ENCODE results near the gene NR2C2. TPM values are rescaled to one million over a fixed set of nuclear protein-coding genes. Genes with fewer than 3 reads are reported as not detected.

The NR2C2 gene
- total RNA-seq, 4 donors from 2014 or later, result 36.4 to 43.9 (median 40.8) TPM

GRCh38 chr3:14969671-14970070, 22.3 kb downstream of the NR2C2 start:
- DNase-seq (ENCODE audit: extremely low spot score), result no peak
- Histone ChIP-seq H3K36me3 (peaks cover 0 to 33% (median 19%) of the 10 kb centered on the region in 4 donors), H3K4me1 (peaks cover 0 to 6% (median 3%) of the 10 kb centered on the region in 4 donors), H3K4me3 (no peak overlapping the region), H3K27me3 (no peaks in the 10 kb centered on the region), H3K9me3 (peaks cover 0 to 4% (median 0%) of the 10 kb centered on the region in 4 donors), H3K27ac (replicated peaks in 1 of 4) (no peak overlapping the region)
- no peak for TF ChIP-seq POLR2A (IDR thresholded peaks at IDR 0.05; ENCODE audit: low read depth)
- no peak for TF ChIP-seq POLR2AphosphoS5 (IDR thresholded peaks at IDR 0.05)
- TF ChIP-seq CTCF (IDR thresholded peaks at IDR 0.05), result no peak
- no peak for TF ChIP-seq EP300 (IDR thresholded peaks at IDR 0.05)
- 76% methylated on average over 1 of the region's 1 CpG for WGBS
- intact Hi-C loops (cut with DNase I), result no loop called here

- no peak for DNase-seq (ENCODE audit: extremely low spot score)
- Histone ChIP-seq H3K27ac (replicated peaks in 1 of 4) (no peak overlapping the region), H3K4me1 (peaks cover 0 to 10% (median 4%) of the 10 kb centered on the region in 4 donors), H3K4me3 (no peak overlapping the region), H3K9me3 (no peaks in the 10 kb centered on the region), H3K27me3 (no peaks in the 10 kb centered on the region), H3K36me3 (peaks cover 0 to 22% (median 16%) of the 10 kb centered on the region in 4 donors)
- WGBS, result 62% methylated on average over 1 of the region's 1 CpG
- no peak for TF ChIP-seq EP300 (IDR thresholded peaks at IDR 0.05)
- TF ChIP-seq CTCF (IDR thresholded peaks at IDR 0.05), result no peak
- no peak for TF ChIP-seq POLR2A (IDR thresholded peaks at IDR 0.05; ENCODE audit: low read depth)
- no peak for TF ChIP-seq POLR2AphosphoS5 (IDR thresholded peaks at IDR 0.05)
- intact Hi-C loops (cut with DNase I), result no loop called here
Measured at GRCh38 chr3:14976317-14976716, 28.9 kb downstream of the NR2C2 start.

GRCh38 chr3:14980689-14981088, 33.3 kb downstream of the NR2C2 start:
- Histone ChIP-seq H3K27ac (replicated peaks in 1 of 4) (no peak overlapping the region), H3K36me3 (no peaks in the 10 kb centered on the region), H3K4me3 (no peak overlapping the region), H3K9me3 (no peaks in the 10 kb centered on the region), H3K4me1 (peaks cover 0 to 10% (median 3%) of the 10 kb centered on the region in 4 donors), H3K27me3 (no peaks in the 10 kb centered on the region)
- TF ChIP-seq POLR2AphosphoS5 (IDR thresholded peaks at IDR 0.05) (no peak), POLR2A (IDR thresholded peaks at IDR 0.05; ENCODE audit: low read depth) (no peak), EP300 (IDR thresholded peaks at IDR 0.05) (no peak)
- no peak for DNase-seq (ENCODE audit: extremely low spot score)
- 68% methylated on average over 4 of the region's 4 CpGs for WGBS
- intact Hi-C loops (cut with DNase I), result no loop called here

GRCh38 chr3:14984581-14985113, 37.3 kb downstream of the NR2C2 start:
- Histone ChIP-seq H3K27me3 (no peaks in the 10 kb centered on the region), H3K4me3 (no peak overlapping the region), H3K9me3 (no peaks in the 10 kb centered on the region), H3K4me1 (peaks cover 11 to 36% (median 30%) of the 10 kb centered on the region in 4 donors), H3K36me3 (no peaks in the 10 kb centered on the region), H3K27ac (replicated peaks in 1 of 4) (no peak overlapping the region)
- TF ChIP-seq EP300 (IDR thresholded peaks at IDR 0.05) (no peak), POLR2AphosphoS5 (IDR thresholded peaks at IDR 0.05) (no peak), CTCF (IDR thresholded peaks at IDR 0.05) (no peak), POLR2A (IDR thresholded peaks at IDR 0.05; ENCODE audit: low read depth) (no peak)
- no peak for DNase-seq (ENCODE audit: extremely low spot score)
- 98% methylated on average over 3 of the region's 3 CpGs for WGBS
- intact Hi-C loops (cut with DNase I), result no loop called here

- H3K4me1 ChIP-seq, result peaks cover 33 to 60% (median 54%) of the 10 kb centered on the region in 4 donors
- DNase-seq (ENCODE audit: extremely low spot score), result no peak
- no peaks in the 10 kb centered on the region for H3K9me3 ChIP-seq
- intact Hi-C loops (cut with DNase I), result no loop called here
- no peak overlapping the region for H3K27ac ChIP-seq (replicated peaks in 1 of 4)
- no peaks in the 10 kb centered on the region for H3K36me3 ChIP-seq
- no peak overlapping the region for H3K4me3 ChIP-seq
- 97% methylated on average over 3 of the region's 3 CpGs for WGBS
- no peaks in the 10 kb centered on the region for H3K27me3 ChIP-seq
- TF ChIP-seq CTCF (IDR thresholded peaks at IDR 0.05), result no peak
- no peak for TF ChIP-seq EP300 (IDR thresholded peaks at IDR 0.05)
- no peak for TF ChIP-seq POLR2A (IDR thresholded peaks at IDR 0.05; ENCODE audit: low read depth)
- no peak for TF ChIP-seq POLR2AphosphoS5 (IDR thresholded peaks at IDR 0.05)
Measured at GRCh38 chr3:14988988-14989394, 41.6 kb downstream of the NR2C2 start.

All from esophagus muscularis mucosa (tissue), 4 donors.